Epithelial cell of esophagus (primary cell): ENCODE data around the gene ZFAND6.

Experiments used
- DNase-seq: peaks from one replicate; pipeline ENCODE4 v3.0.0; 2010; ENCODE audit warnings: low read depth
- H3K4me3 ChIP-seq: 2 replicates; pipeline ENCODE4 v1.5.1; 2011; ENCODE audit warnings: mild to moderate bottlenecking, low read length, control low read depth
- TF ChIP-seq, protein P1 (sequence below): IDR thresholded peaks from 2 replicates; pipeline ENCODE4 v1.5.1; 2011; ENCODE audit warnings: low read depth, mild to moderate bottlenecking, low read length, control low read depth, inconsistent platforms; ENCODE audit not compliant: insufficient read depth; ENCODE audit errors: missing control alignments

The ZFAND6 gene

GRCh38 chr15:80109388-80109787 lies 49.9 kb downstream of the ZFAND6 start:
- no peak for DNase-seq
- H3K4me3 ChIP-seq: no peak overlapping the region
- TF ChIP-seq, protein P1, sequence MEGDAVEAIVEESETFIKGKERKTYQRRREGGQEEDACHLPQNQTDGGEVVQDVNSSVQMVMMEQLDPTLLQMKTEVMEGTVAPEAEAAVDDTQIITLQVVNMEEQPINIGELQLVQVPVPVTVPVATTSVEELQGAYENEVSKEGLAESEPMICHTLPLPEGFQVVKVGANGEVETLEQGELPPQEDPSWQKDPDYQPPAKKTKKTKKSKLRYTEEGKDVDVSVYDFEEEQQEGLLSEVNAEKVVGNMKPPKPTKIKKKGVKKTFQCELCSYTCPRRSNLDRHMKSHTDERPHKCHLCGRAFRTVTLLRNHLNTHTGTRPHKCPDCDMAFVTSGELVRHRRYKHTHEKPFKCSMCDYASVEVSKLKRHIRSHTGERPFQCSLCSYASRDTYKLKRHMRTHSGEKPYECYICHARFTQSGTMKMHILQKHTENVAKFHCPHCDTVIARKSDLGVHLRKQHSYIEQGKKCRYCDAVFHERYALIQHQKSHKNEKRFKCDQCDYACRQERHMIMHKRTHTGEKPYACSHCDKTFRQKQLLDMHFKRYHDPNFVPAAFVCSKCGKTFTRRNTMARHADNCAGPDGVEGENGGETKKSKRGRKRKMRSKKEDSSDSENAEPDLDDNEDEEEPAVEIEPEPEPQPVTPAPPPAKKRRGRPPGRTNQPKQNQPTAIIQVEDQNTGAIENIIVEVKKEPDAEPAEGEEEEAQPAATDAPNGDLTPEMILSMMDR: no peak

DNA sequence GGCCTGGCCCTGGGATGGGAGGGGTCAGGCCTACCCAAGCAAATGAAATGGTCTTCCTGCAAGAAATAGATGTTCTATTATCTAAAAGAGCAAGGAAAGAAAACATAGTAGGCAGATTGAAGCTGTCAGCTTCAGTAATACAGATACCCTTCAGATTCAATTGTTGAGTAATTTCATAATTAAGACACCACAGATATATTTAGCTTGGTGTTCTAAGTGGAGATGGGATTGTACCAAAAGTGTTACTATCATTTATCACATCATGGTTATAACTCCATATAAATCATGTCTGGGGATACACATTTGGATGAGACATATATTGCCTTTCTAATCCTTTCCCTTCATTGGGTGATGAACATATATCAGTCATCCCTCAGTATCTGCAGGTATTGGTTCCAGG lies 51.4 kb downstream of the ZFAND6 start:
- DNase-seq: no peak
- TF ChIP-seq, protein P1: no peak

DNA sequence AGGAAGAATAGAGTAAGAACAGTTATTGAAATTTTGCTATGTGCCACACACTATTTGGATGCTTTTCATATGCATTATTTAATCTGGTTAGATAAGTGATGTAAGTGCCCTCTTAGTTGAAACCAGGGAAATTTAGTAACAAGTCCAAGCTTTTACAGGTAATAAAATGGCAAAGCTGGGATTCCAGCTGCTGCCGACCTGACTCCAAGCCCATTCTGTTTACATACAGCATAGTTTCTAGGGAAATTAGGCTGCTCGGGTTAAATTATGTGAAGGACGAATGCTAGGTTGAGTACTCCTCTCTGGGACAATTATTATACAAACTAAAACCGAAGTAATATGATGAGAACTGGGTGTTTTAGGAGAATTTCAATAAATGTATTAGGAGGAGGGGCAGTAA lies 54.6 kb downstream of the ZFAND6 start:
- DNase-seq: no peak
- H3K4me3 ChIP-seq: no peak overlapping the region
- TF ChIP-seq, protein P1: no peak

More for the DNA sequence above, 51.4 kb downstream of the ZFAND6 start:
- no peak overlapping the region for H3K4me3 ChIP-seq

- TF ChIP-seq, protein P1: no peak
- DNase-seq: no peak
- no peak overlapping the region for H3K4me3 ChIP-seq
These were observed 55.5 kb downstream of the ZFAND6 start for GRCh38 chr15:80115021-80115420.

DNA sequence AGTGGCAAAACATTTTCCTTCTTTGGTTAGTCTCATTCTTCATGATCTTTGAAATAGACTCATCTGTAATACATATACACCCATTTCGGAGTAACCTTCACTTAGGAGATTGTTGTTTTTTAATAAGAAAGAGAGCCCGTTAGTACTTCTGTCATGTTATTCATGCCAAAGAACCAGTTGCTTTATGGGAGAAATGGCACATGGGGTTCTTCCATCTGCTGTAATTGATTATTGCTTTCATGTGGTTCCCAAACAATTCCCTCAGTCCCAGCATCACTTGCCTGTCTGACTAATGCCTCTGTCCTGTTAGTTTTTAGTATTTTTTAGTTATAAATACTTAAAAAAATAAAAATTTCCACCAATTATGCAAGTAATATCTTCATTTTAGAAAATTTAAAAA lies 59.5 kb downstream of the ZFAND6 start:
- TF ChIP-seq, protein P1: no peak
- no peak overlapping the region for H3K4me3 ChIP-seq

GRCh38 chr15:80120636-80121035 lies 61.2 kb downstream of the ZFAND6 start:
- TF ChIP-seq, protein P1: no peak
- no peak overlapping the region for H3K4me3 ChIP-seq
- no peak for DNase-seq

More for the DNA sequence above, 59.5 kb downstream of the ZFAND6 start:
- DNase-seq: no peak

DNA sequence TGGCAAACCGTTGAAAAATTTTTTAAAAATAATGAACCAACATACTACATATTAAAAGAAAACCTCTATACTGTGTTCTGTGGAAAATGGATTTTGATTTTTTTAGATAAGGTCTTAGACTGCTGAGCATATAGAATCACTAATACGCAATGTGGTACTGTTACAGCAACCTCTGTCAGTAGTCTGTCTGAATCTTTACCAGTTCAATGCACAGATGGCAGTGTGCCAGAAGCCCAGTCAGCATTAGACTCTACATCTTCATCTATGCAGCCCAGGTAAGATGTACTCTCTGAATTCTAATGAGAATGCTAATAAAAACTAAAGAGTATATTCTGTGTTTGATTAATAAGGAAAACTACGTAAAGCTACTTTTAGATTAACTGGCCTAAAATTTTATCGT lies 62.1 kb downstream of the ZFAND6 start:
- peak; percentile 29 for DNase-seq
- TF ChIP-seq, protein P1: no peak

More for the DNA sequence above, 62.1 kb downstream of the ZFAND6 start:
- H3K4me3 ChIP-seq: no peak overlapping the region
